Activated CD4-positive, alpha-beta T cell treated with anti-CD3 and anti-CD28 coated beads for 4 hours (primary cell): ENCODE data around the gene S100A1.
A peak's percentile ranks its signal among the peaks of the same experiment; 100 is the strongest.
"Not testable (repeated sequence)": the region's sequence is repeated elsewhere in the genome, so short reads cannot be mapped to it uniquely, and the experiment has no call there.

Experiments
- DNase-seq, 2 donors: peaks; one replicate each; pipeline ENCODE4 v3.0.0-alpha.2; 2020

Gene S100A1

GRCh38 chr1:153631047-153632022 lies 3.1 kb downstream of the S100A1 start:
- no peak for DNase-seq

GRCh38 chr1:153633161-153633753 lies 5.0 kb downstream of the S100A1 start:
- DNase-seq: no peak

GRCh38 chr1:153633754-153634665 lies 5.8 kb downstream of the S100A1 start, which contains the start of gene CHTOP:
Gene CHTOP (plus strand): TSS chr1:153634066. CDS start chr1:153636589, 2,523 bp downstream.
- DNase-seq: peak; percentile 94

- DNase-seq: no peak
These were observed 7.6 kb downstream of the S100A1 start for GRCh38 chr1:153635872-153636271.

- DNase-seq: no peak
These were observed 8.1 kb downstream of the S100A1 start for GRCh38 chr1:153636312-153636711.

- no peak for DNase-seq
These were observed 10.0 kb downstream of the S100A1 start for GRCh38 chr1:153638261-153638660.

GRCh38 chr1:153639280-153639679 lies 11.0 kb downstream of the S100A1 start:
- DNase-seq: no peak

- DNase-seq: not testable (repeated sequence)
These were observed 12.0 kb downstream of the S100A1 start for GRCh38 chr1:153640213-153640612.

GRCh38 chr1:153640861-153641260 lies 12.6 kb downstream of the S100A1 start:
- no peak for DNase-seq

GRCh38 chr1:153642161-153642560 lies 13.9 kb downstream of the S100A1 start:
- DNase-seq: no peak

GRCh38 chr1:153643100-153643499 lies 14.9 kb downstream of the S100A1 start:
- no peak for DNase-seq

- DNase-seq: no peak
These were observed 15.6 kb downstream of the S100A1 start for GRCh38 chr1:153643816-153644215.

GRCh38 chr1:153646672-153647345 lies 18.6 kb downstream of the S100A1 start:
- no peak for DNase-seq

GRCh38 chr1:153647346-153647714 lies 19.1 kb downstream of the S100A1 start:
- no peak for DNase-seq

- no peak for DNase-seq
These were observed 19.9 kb downstream of the S100A1 start for GRCh38 chr1:153648000-153648643.

GRCh38 chr1:153649137-153649862 lies 21.1 kb downstream of the S100A1 start:
- no peak for DNase-seq

GRCh38 chr1:153649863-153650235 lies 21.6 kb downstream of the S100A1 start:
- no peak for DNase-seq

- DNase-seq: no peak
These were observed 23.5 kb downstream of the S100A1 start for GRCh38 chr1:153651771-153652170.

GRCh38 chr1:153652805-153653500 lies 24.7 kb downstream of the S100A1 start:
- no peak for DNase-seq

GRCh38 chr1:153655333-153655732 lies 27.1 kb downstream of the S100A1 start:
- DNase-seq: no peak
